ENCODE results near the gene TCF3.

TCF3 gene

GRCh38 chr19:1561236-1561842 is 91.1 kb downstream of the TCF3 start:
- no peaks in the 10 kb centered on the region for H3K9me3 Mint-ChIP-seq
- H3K4me3 Mint-ChIP-seq: no peak overlapping the region
- H3K36me3 Mint-ChIP-seq (ENCODE audit: low read depth): peaks cover 64% of the 10 kb centered on the region

GRCh38 chr19:1560286-1560882 is 92.0 kb downstream of the TCF3 start:
- no peak for TF ChIP-seq CTCF (IDR thresholded peaks at IDR 0.05)
- Mint-ChIP-seq H3K36me3 (ENCODE audit: low read depth) (peaks cover 61% of the 10 kb centered on the region), H3K4me3 (no peak overlapping the region), H3K27ac (no peak overlapping the region), H3K4me1 (peaks cover 17% of the 10 kb centered on the region), H3K9me3 (no peaks in the 10 kb centered on the region), H3K27me3 (ENCODE audit: low read depth, poor library complexity) (no peaks in the 10 kb centered on the region)
- DNase-seq: no peak

More at GRCh38 chr19:1561236-1561842, 91.1 kb downstream of the TCF3 start:
- H3K4me1 Mint-ChIP-seq: peaks cover 20% of the 10 kb centered on the region
- no peaks in the 10 kb centered on the region for H3K27me3 Mint-ChIP-seq (ENCODE audit: low read depth, poor library complexity)
- no peak for TF ChIP-seq CTCF (IDR thresholded peaks at IDR 0.05)
- DNase-seq: no peak
- H3K27ac Mint-ChIP-seq: no peak overlapping the region
